GM12892 (cell line): ENCODE data around the gene EMX2.

Experiments
- POLR2A ChIP-seq: IDR thresholded peaks from 2 replicates; pipeline ENCODE4 v1.6.1; 2011; ENCODE audit warnings: low read depth, low read length, control low read depth
- POLR2AphosphoS5 ChIP-seq: IDR thresholded peaks from 2 replicates; pipeline ENCODE4 v1.6.1; 2011; ENCODE audit warnings: low read depth, low read length, control low read depth
- TAF1 ChIP-seq: IDR thresholded peaks from 2 replicates; pipeline ENCODE4 v1.6.1; 2011; ENCODE audit warnings: low read depth, mild to moderate bottlenecking, control low read depth, low read length, borderline replicate concordance

- no peak for TF ChIP-seq POLR2A
- TF ChIP-seq POLR2AphosphoS5: no peak
- no peak for TF ChIP-seq TAF1
Measured at GRCh38 chr10:117591043-117591442, 48.5 kb downstream of the EMX2 start.
